Neural cell (in vitro differentiated cells): ENCODE results near the gene GABRG3.

ENCODE experiments used
- EZH2 ChIP-seq: fragments of 200-600, 300-800 bp; shearing (Covaris generic), sonication (generic); IDR thresholded peaks from 2 replicates; pipeline ENCODE4 v1.6.1; 2014; ENCODE audit warnings: antibody characterized with exemption, low read length, borderline replicate concordance, mild to moderate bottlenecking; ENCODE audit not compliant: insufficient read depth, poor library complexity, severe bottlenecking
- POLR2AphosphoS5 ChIP-seq: IDR thresholded peaks from 2 replicates; pipeline ENCODE4 v1.6.1; 2012
- REST ChIP-seq: IDR thresholded peaks from 2 replicates; pipeline ENCODE4 v1.6.1; 2012; ENCODE audit warnings: borderline replicate concordance

GRCh38 chr15:27232876-27233275 is 261.9 kb downstream of the GABRG3 start:
- TF ChIP-seq REST (no peak), EZH2 (no peak), POLR2AphosphoS5 (no peak)
